Liver (tissue), 9 donors: ENCODE data around the gene OCA2. TPM values are rescaled to one million over a fixed set of nuclear protein-coding genes. Genes with fewer than 3 reads are reported as not detected.
"Not testable (repeated sequence)": the region's sequence is repeated elsewhere in the genome, so short reads cannot be mapped to it uniquely, and the experiment has no call there.

ENCODE experiments used
- DNase-seq: peaks from one replicate; pipeline ENCODE4 v3.0.0-alpha.2; 2017; ENCODE audit warnings: low spot score
- H3K27ac ChIP-seq, 2 donors: one replicate each; pipeline ENCODE4 v1.7.0; 2013; ENCODE audit warnings: inconsistent platforms in 2 of 2, low read length in 2 of 2, control low read depth in 1 of 2, low read depth in 1 of 2, mild to moderate bottlenecking in 1 of 2
- H3K27me3 ChIP-seq, 4 donors: one replicate each; pipeline versions ENCODE4 v1.6.1 to v1.7.0; 2013; ENCODE audit warnings: low read length in 3 of 4, inconsistent platforms in 1 of 4, mild to moderate bottlenecking in 1 of 4, moderate library complexity in 1 of 4; ENCODE audit not compliant: control insufficient read depth in 4 of 4, insufficient read depth in 4 of 4
- H3K36me3 ChIP-seq, 4 donors: one replicate each; pipeline versions ENCODE4 v1.6.1 to v1.7.0; 2013; ENCODE audit warnings: low read length in 3 of 4, mild to moderate bottlenecking in 3 of 4, low read depth in 1 of 4, moderate library complexity in 1 of 4; ENCODE audit not compliant: control insufficient read depth in 4 of 4, insufficient read depth in 3 of 4
- H3K4me1 ChIP-seq, 4 donors: one replicate each; pipeline versions ENCODE4 v1.6.1 to v1.7.0; 2013; ENCODE audit warnings: low read length in 3 of 4, mild to moderate bottlenecking in 3 of 4, moderate library complexity in 1 of 4; ENCODE audit not compliant: control insufficient read depth in 4 of 4, insufficient read depth in 4 of 4
- H3K4me3 ChIP-seq, 3 donors: one replicate each; pipeline versions ENCODE4 v1.6.1 to v1.7.0; 2013; ENCODE audit warnings: low read length in 3 of 3, control low read depth in 1 of 3, low read depth in 1 of 3, mild to moderate bottlenecking in 1 of 3
- H3K9ac ChIP-seq, 2 donors: one replicate each; pipeline ENCODE4 v1.7.0; 2013; ENCODE audit warnings: low read length in 2 of 2, mild to moderate bottlenecking in 2 of 2, moderate library complexity in 2 of 2, control low read depth in 1 of 2, low read depth in 1 of 2
- H3K9me3 ChIP-seq, 4 donors: one replicate each; pipeline versions ENCODE4 v1.6.1 to v1.7.0; 2013; ENCODE audit warnings: low read length in 3 of 4; ENCODE audit not compliant: control insufficient read depth in 4 of 4
- EGR1 ChIP-seq, 2 donors: IDR thresholded peaks; 2 replicates each; pipeline ENCODE4 v1.6.1; 2016 to 2018; ENCODE audit warnings: antibody characterized with exemption in 2 of 2, low read depth in 2 of 2
- FOXA2 ChIP-seq: IDR thresholded peaks from 2 replicates; pipeline ENCODE4 v1.6.1; 2016; ENCODE audit warnings: antibody characterized with exemption
- GABPA ChIP-seq, 2 donors: IDR thresholded peaks in 1 of 2; conservative IDR thresholded peaks in 1 of 2; 2 replicates each; pipeline ENCODE4 v1.6.1; 2016; ENCODE audit warnings: antibody characterized with exemption in 2 of 2, mild to moderate bottlenecking in 1 of 2, moderate library complexity in 1 of 2
- HNF4A ChIP-seq, 2 donors: conservative IDR thresholded peaks; 2 replicates each; pipeline ENCODE4 v1.6.1; 2016; ENCODE audit warnings: antibody characterized with exemption in 2 of 2, mild to moderate bottlenecking in 2 of 2
- HNF4G ChIP-seq: IDR thresholded peaks from 2 replicates; pipeline ENCODE4 v1.6.1; 2016; ENCODE audit warnings: antibody characterized with exemption
- JUND ChIP-seq, 2 donors: IDR thresholded peaks; 2 replicates each; pipeline ENCODE4 v1.6.1; 2016; ENCODE audit warnings: antibody characterized with exemption in 2 of 2
- NR2F2 ChIP-seq: IDR thresholded peaks from 2 replicates; pipeline ENCODE4 v1.6.1; 2016; ENCODE audit warnings: antibody characterized with exemption
- RAD21 ChIP-seq, 2 donors: IDR thresholded peaks; 2 replicates each; pipeline ENCODE4 v1.6.1; 2016; ENCODE audit warnings: antibody characterized with exemption in 2 of 2, mild to moderate bottlenecking in 2 of 2
- RXRA ChIP-seq, 2 donors: IDR thresholded peaks; 2 replicates each; pipeline ENCODE4 v1.6.1; 2017 to 2018; ENCODE audit warnings: antibody characterized with exemption in 2 of 2, mild to moderate bottlenecking in 1 of 2
- SP1 ChIP-seq: IDR thresholded peaks from 2 replicates; pipeline ENCODE4 v1.6.1; 2018; ENCODE audit warnings: antibody characterized with exemption, mild to moderate bottlenecking
- TAF1 ChIP-seq: conservative IDR thresholded peaks from 2 replicates; pipeline ENCODE4 v1.6.1; 2016; ENCODE audit warnings: antibody characterized with exemption, mild to moderate bottlenecking
- YY1 ChIP-seq: IDR thresholded peaks from 2 replicates; pipeline ENCODE4 v1.6.1; 2016; ENCODE audit warnings: antibody characterized with exemption, mild to moderate bottlenecking
- WGBS: extraction: QIAGEN DNeasy Blood & Tissue Kit; methylation state at CpG from one replicate; pipeline ENCODE4 v1.1.7; 2013; 5-methylcytosine and 5-hydroxymethylcytosine counted together
- polyA plus RNA-seq, 2 donors: library from polyadenylated mRNA; stranded (reverse) in 1 of 2; unstranded in 1 of 2; fragments of 200-250 nt in 1 of 2; fragments of >200 nt in 1 of 2; fragmentation: Nextera tagmentation in 1 of 2; extraction: Ambion mirVana in 1 of 2; gene quantifications; one replicate each; pipeline versions ENCODE4 v1.2.1 to v1.2.3, GENCODE V29; 2013 to 2015
- total RNA-seq, 2 donors: library from RNA; depleted of rRNA; stranded (reverse); fragments of >200 nt; gene quantifications; one replicate each; pipeline ENCODE4 v1.2.3, GENCODE V29; 2014
- TF ChIP-seq, protein P1 (sequence below): IDR thresholded peaks from 2 replicates; pipeline ENCODE4 v1.6.1; 2016; ENCODE audit warnings: antibody characterized with exemption
- TF ChIP-seq, protein P2 (sequence below): IDR thresholded peaks from 2 replicates; pipeline ENCODE4 v1.6.1; 2016; ENCODE audit warnings: antibody characterized with exemption
- TF ChIP-seq, protein P3 (sequence below): IDR thresholded peaks from 2 replicates; pipeline ENCODE4 v1.6.1; 2016; ENCODE audit warnings: antibody characterized with exemption
- TF ChIP-seq, protein P4 (sequence below): fragments of 150-350 bp; IDR thresholded peaks from 2 replicates; pipeline ENCODE4 v1.5.1; 2017; ENCODE audit warnings: improper control_type of control experiment, low read depth, low read length; ENCODE audit not compliant: missing input control
- TF ChIP-seq, protein P5 (sequence below): IDR thresholded peaks from 2 replicates; pipeline ENCODE4 v1.6.1; 2016; ENCODE audit warnings: antibody characterized with exemption, mild to moderate bottlenecking
- donor health status: healthy.
- donor health status: healthy.
- donor health status: healthy.
- donor health status: healthy.
- donor health status: healthy.

OCA2 gene
- total and polyA plus RNA-seq, 4 donors = 0.02 to 0.56 (median 0.15) TPM

DNA sequence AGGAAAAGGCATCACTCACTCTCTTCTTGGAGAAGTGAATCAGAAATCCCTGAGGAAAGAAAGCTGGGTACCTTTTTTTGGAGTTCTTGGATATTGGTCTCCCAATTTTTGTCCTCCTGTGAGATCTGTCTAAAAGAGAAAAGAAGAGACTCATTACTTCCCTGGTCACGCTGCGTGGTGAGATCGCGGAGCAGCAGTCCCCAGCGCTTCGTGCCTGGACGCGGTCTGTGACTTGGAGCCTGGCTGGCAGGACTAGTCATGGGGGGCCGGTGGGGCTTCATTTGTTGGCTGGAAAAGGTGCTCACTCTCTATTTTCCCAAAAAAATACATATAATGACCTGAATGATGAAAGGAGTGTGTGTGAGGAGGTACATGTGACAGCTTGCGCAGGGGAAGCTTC lies 144.0 kb downstream of the OCA2 start:
- no peaks in the 10 kb centered on the region for H3K4me1 ChIP-seq
- H3K4me3 ChIP-seq = no peak overlapping the region
- H3K9ac ChIP-seq = no peak overlapping the region
- WGBS = 96% methylated on average over 10 of the region's 10 CpGs
- H3K9me3 ChIP-seq = no peaks in the 10 kb centered on the region
- no peak for DNase-seq
- TF ChIP-seq, protein P1, sequence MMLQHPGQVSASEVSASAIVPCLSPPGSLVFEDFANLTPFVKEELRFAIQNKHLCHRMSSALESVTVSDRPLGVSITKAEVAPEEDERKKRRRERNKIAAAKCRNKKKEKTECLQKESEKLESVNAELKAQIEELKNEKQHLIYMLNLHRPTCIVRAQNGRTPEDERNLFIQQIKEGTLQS = no peak
- TF ChIP-seq, protein P2, sequence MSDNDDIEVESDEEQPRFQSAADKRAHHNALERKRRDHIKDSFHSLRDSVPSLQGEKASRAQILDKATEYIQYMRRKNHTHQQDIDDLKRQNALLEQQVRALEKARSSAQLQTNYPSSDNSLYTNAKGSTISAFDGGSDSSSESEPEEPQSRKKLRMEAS = no peak
- no peak for TF ChIP-seq SP1
- TF ChIP-seq EGR1 (IDR thresholded peaks at IDR 0.05; ENCODE audit: low read depth in 2 of 2) = no peak
- no peak for TF ChIP-seq HNF4G
- TF ChIP-seq HNF4A (conservative IDR thresholded peaks at IDR 0.05) = no peak
- TF ChIP-seq, protein P3, sequence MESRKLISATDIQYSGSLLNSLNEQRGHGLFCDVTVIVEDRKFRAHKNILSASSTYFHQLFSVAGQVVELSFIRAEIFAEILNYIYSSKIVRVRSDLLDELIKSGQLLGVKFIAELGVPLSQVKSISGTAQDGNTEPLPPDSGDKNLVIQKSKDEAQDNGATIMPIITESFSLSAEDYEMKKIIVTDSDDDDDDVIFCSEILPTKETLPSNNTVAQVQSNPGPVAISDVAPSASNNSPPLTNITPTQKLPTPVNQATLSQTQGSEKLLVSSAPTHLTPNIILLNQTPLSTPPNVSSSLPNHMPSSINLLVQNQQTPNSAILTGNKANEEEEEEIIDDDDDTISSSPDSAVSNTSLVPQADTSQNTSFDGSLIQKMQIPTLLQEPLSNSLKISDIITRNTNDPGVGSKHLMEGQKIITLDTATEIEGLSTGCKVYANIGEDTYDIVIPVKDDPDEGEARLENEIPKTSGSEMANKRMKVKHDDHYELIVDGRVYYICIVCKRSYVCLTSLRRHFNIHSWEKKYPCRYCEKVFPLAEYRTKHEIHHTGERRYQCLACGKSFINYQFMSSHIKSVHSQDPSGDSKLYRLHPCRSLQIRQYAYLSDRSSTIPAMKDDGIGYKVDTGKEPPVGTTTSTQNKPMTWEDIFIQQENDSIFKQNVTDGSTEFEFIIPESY = no peak
- no peak for TF ChIP-seq TAF1
- no peak for TF ChIP-seq JUND (IDR thresholded peaks at IDR 0.05)
- TF ChIP-seq GABPA (IDR thresholded peaks at IDR 0.05 in 1 of 2, conservative IDR thresholded peaks at IDR 0.05 in 1 of 2) = no peak
- TF ChIP-seq, protein P4, sequence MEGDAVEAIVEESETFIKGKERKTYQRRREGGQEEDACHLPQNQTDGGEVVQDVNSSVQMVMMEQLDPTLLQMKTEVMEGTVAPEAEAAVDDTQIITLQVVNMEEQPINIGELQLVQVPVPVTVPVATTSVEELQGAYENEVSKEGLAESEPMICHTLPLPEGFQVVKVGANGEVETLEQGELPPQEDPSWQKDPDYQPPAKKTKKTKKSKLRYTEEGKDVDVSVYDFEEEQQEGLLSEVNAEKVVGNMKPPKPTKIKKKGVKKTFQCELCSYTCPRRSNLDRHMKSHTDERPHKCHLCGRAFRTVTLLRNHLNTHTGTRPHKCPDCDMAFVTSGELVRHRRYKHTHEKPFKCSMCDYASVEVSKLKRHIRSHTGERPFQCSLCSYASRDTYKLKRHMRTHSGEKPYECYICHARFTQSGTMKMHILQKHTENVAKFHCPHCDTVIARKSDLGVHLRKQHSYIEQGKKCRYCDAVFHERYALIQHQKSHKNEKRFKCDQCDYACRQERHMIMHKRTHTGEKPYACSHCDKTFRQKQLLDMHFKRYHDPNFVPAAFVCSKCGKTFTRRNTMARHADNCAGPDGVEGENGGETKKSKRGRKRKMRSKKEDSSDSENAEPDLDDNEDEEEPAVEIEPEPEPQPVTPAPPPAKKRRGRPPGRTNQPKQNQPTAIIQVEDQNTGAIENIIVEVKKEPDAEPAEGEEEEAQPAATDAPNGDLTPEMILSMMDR = no peak
- TF ChIP-seq NR2F2 = no peak
- TF ChIP-seq YY1 = no peak
- TF ChIP-seq RAD21 (IDR thresholded peaks at IDR 0.05) = no peak
- no peak overlapping the region for H3K27ac ChIP-seq
- H3K27me3 ChIP-seq = peaks cover 0 to 4% (median 0%) of the 10 kb centered on the region in 4 donors
- no peaks in the 10 kb centered on the region for H3K36me3 ChIP-seq

DNA sequence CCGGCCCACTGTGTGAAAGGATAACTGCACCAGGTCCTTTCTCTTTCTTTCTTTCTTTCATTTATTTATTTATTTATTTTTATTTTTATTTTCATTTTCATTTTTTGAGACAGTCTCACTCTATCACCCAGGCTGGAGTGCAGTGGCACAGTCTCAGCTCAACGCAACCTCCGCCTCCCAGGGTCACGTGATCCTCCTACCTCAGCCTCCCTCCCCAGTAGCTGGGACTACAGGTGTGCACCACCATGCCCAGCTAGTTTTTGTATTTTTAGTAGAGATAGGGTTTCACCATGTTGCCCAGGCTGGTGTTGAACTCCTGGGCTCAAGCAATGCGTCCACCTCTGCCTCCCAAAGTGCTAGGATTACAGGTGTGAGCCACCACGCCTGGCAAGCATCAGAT lies 146.5 kb downstream of the OCA2 start:
- not testable (repeated sequence) for H3K27me3 ChIP-seq, DNase-seq, H3K4me1 ChIP-seq, H3K9ac ChIP-seq, H3K27ac ChIP-seq, H3K36me3 ChIP-seq, H3K9me3 ChIP-seq, H3K4me3 ChIP-seq
- 90% methylated on average over 6 of the region's 6 CpGs for WGBS

DNA sequence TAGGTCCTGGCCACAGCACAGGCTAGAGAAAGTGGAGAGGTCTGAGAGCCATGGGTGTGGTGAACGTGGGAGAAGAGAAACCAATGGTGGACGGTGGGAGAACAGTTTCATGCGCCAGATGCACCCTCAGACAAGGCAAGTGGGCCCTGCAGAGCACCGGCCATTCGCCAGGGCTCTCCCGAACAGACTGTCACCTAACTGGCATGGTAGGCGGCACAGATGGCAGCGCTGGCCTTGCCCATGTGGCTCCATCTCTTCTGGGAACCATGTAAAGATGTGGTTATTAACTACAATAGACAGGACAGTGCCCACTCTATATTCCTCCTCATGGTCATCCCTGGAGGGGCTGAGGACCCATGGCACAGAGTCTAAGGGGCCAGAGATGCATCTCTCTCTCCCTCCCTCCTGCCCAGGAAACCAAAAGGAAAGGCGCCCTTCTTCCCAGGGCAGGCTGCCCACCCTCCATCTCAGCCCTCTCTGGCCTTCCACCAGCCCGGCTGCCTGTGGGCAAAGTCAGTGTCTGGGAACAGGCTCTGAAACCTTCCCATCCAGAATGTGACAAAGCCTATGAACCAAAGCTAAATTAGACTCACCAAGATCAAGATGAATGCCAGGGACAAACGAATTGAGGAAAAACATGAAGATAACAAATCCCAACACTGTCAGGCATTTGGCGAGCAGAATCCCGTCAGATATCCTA lies 147.8 kb downstream of the OCA2 start:
- no peak overlapping the region for H3K27ac ChIP-seq
- H3K4me3 ChIP-seq = no peak overlapping the region
- H3K27me3 ChIP-seq = no peaks in the 10 kb centered on the region
- no peaks in the 10 kb centered on the region for H3K4me1 ChIP-seq
- WGBS = 87% methylated on average over 13 of the region's 13 CpGs
- no peak for DNase-seq
- H3K9ac ChIP-seq = no peak overlapping the region
- H3K9me3 ChIP-seq = no peaks in the 10 kb centered on the region
- no peaks in the 10 kb centered on the region for H3K36me3 ChIP-seq
- no peak for TF ChIP-seq JUND (IDR thresholded peaks at IDR 0.05)
- TF ChIP-seq, protein P4 = no peak
- TF ChIP-seq, protein P5, sequence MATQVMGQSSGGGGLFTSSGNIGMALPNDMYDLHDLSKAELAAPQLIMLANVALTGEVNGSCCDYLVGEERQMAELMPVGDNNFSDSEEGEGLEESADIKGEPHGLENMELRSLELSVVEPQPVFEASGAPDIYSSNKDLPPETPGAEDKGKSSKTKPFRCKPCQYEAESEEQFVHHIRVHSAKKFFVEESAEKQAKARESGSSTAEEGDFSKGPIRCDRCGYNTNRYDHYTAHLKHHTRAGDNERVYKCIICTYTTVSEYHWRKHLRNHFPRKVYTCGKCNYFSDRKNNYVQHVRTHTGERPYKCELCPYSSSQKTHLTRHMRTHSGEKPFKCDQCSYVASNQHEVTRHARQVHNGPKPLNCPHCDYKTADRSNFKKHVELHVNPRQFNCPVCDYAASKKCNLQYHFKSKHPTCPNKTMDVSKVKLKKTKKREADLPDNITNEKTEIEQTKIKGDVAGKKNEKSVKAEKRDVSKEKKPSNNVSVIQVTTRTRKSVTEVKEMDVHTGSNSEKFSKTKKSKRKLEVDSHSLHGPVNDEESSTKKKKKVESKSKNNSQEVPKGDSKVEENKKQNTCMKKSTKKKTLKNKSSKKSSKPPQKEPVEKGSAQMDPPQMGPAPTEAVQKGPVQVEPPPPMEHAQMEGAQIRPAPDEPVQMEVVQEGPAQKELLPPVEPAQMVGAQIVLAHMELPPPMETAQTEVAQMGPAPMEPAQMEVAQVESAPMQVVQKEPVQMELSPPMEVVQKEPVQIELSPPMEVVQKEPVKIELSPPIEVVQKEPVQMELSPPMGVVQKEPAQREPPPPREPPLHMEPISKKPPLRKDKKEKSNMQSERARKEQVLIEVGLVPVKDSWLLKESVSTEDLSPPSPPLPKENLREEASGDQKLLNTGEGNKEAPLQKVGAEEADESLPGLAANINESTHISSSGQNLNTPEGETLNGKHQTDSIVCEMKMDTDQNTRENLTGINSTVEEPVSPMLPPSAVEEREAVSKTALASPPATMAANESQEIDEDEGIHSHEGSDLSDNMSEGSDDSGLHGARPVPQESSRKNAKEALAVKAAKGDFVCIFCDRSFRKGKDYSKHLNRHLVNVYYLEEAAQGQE = no peak
- TF ChIP-seq YY1 = no peak
- no peak for TF ChIP-seq TAF1
- no peak for TF ChIP-seq EGR1 (IDR thresholded peaks at IDR 0.05; ENCODE audit: low read depth in 2 of 2)
- TF ChIP-seq RXRA (IDR thresholded peaks at IDR 0.05) = no peak
- no peak for TF ChIP-seq NR2F2
- TF ChIP-seq RAD21 (IDR thresholded peaks at IDR 0.05) = no peak
- TF ChIP-seq FOXA2 = no peak
- TF ChIP-seq SP1 = no peak
- TF ChIP-seq, protein P1 = no peak
